ENCODE data around the gene KCP.

Gene KCP

GRCh38 chr7:128910569-128910945 lies at the start of gene KCP:
TSS of gene KCP (minus strand) at chr7:128910709. CDS start at chr7:128910676, 33 bp downstream.
- no peak for TF ChIP-seq GATA2 (IDR thresholded peaks at IDR 0.05; ENCODE audit: low read depth, low read length)
- no peak for TF ChIP-seq GATA3 (IDR thresholded peaks at IDR 0.05; ENCODE audit: low read depth, low read length)

- TF ChIP-seq GATA2 (IDR thresholded peaks at IDR 0.05; ENCODE audit: low read depth, low read length) = no peak
- TF ChIP-seq GATA3 (IDR thresholded peaks at IDR 0.05; ENCODE audit: low read depth, low read length) = no peak
Observed at GRCh38 chr7:128959296-128959695, 48.8 kb upstream of the KCP start.

GRCh38 chr7:128955981-128956380 lies 45.5 kb upstream of the KCP start:
- TF ChIP-seq GATA3 (IDR thresholded peaks at IDR 0.05; ENCODE audit: low read depth, low read length) (no peak), GATA2 (IDR thresholded peaks at IDR 0.05; ENCODE audit: low read depth, low read length) (no peak)

GRCh38 chr7:128954830-128955802 lies 44.6 kb upstream of the KCP start:
- peak; percentile 83 for TF ChIP-seq GATA3 (IDR thresholded peaks at IDR 0.05; ENCODE audit: low read depth, low read length)
- peak; percentile 84 for TF ChIP-seq GATA2 (IDR thresholded peaks at IDR 0.05; ENCODE audit: low read depth, low read length)

GRCh38 chr7:128954150-128954549 lies 43.6 kb upstream of the KCP start:
- TF ChIP-seq GATA2 (IDR thresholded peaks at IDR 0.05; ENCODE audit: low read depth, low read length) (0 out of 2 replicates have a peak, but pooled peaks have one; percentile 17), GATA3 (IDR thresholded peaks at IDR 0.05; ENCODE audit: low read depth, low read length) (no peak)

- TF ChIP-seq GATA3 (IDR thresholded peaks at IDR 0.05; ENCODE audit: low read depth, low read length) (no peak), GATA2 (IDR thresholded peaks at IDR 0.05; ENCODE audit: low read depth, low read length) (no peak)
Observed at GRCh38 chr7:128951296-128951695, 40.8 kb upstream of the KCP start.

GRCh38 chr7:128948976-128949760 lies 38.7 kb upstream of the KCP start:
- no peak for TF ChIP-seq GATA2 (IDR thresholded peaks at IDR 0.05; ENCODE audit: low read depth, low read length)
- no peak for TF ChIP-seq GATA3 (IDR thresholded peaks at IDR 0.05; ENCODE audit: low read depth, low read length)

GRCh38 chr7:128948312-128948973 lies 37.9 kb upstream of the KCP start:
- TF ChIP-seq GATA2 (IDR thresholded peaks at IDR 0.05; ENCODE audit: low read depth, low read length) (no peak), GATA3 (IDR thresholded peaks at IDR 0.05; ENCODE audit: low read depth, low read length) (no peak)

- no peak for TF ChIP-seq GATA3 (IDR thresholded peaks at IDR 0.05; ENCODE audit: low read depth, low read length)
- no peak for TF ChIP-seq GATA2 (IDR thresholded peaks at IDR 0.05; ENCODE audit: low read depth, low read length)
Observed at GRCh38 chr7:128947854-128948253, 37.3 kb upstream of the KCP start.

GRCh38 chr7:128946936-128947830 lies 36.7 kb upstream of the KCP start:
- TF ChIP-seq GATA3 (IDR thresholded peaks at IDR 0.05; ENCODE audit: low read depth, low read length) (no peak), GATA2 (IDR thresholded peaks at IDR 0.05; ENCODE audit: low read depth, low read length) (no peak)

GRCh38 chr7:128945668-128946366 lies 35.3 kb upstream of the KCP start:
- no peak for TF ChIP-seq GATA3 (IDR thresholded peaks at IDR 0.05; ENCODE audit: low read depth, low read length)
- TF ChIP-seq GATA2 (IDR thresholded peaks at IDR 0.05; ENCODE audit: low read depth, low read length) = no peak

GRCh38 chr7:128944487-128945236 lies 34.2 kb upstream of the KCP start:
- TF ChIP-seq GATA3 (IDR thresholded peaks at IDR 0.05; ENCODE audit: low read depth, low read length) (no peak), GATA2 (IDR thresholded peaks at IDR 0.05; ENCODE audit: low read depth, low read length) (no peak)
